Stimulated activated CD4-positive, alpha-beta T cell treated with anti-CD3 and anti-CD28 coated beads, Interleukin-1b, Interleukin-23, amount 100 ng/mL, for 1 hour (primary cell): ENCODE results near the gene ARHGAP26.
"Not testable (repeated sequence)": the region's sequence is repeated elsewhere in the genome, so short reads cannot be mapped to it uniquely, and the experiment has no call there.

Experiments
- DNase-seq, 2 donors: peaks; one replicate each; pipeline ENCODE4 v3.0.0-alpha.2; 2020; ENCODE audit warnings: low read depth in 2 of 2

The ARHGAP26 gene

DNA sequence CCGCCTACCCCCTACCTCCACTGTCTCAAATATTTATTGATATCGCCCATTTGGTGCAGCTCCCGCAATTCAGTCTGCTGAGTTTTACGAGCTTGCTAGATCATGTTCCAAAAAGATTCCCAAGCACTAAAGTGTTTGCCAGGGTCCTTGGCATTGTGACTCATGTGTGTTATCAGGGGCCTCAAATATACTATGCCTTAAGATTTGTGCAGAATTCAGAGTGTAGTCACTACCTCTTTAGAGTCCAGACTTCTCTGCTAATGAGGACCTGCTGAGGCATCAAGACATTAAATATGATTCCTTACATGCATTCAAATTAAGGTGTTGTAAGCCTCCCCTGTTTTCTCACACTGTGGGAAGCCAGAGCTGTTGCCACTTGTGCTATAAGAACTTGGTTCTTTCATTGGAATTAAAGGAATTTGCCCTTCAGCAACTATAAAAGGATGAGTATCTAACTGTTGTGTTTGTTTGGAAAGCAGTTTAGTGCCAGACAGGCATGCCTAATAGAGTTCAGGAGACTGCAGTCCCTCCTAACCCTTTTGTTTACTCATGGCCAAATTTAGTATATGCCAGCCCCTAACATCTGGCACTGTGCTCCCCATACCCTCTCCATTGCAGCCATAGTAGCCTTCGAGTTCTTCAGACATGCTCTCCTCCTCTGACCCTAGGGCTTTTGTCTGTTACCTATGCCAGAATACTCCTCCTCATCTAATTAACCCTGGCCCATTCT lies 316.9 kb downstream of the ARHGAP26 start:
- DNase-seq, result no peak

DNA sequence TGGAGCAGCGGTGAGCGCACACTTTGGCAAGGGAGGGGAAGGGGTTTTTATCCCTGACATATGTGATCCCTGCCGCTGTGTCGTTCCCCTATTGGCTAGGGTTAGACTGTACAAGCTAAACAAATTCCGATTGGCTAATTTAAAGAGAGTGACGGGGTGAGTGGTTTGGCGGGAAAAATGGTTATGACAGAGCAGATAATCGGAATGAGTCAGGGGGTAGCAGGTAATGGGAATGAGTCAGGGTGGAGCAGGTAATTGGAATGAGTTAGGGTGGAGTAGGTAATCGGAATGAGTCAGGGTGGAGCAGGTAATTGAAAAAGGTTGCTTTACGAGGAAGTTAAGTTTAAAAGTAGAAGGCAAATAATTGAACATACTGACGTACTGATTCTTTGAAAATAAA lies 318.5 kb downstream of the ARHGAP26 start:
- DNase-seq, result not testable (repeated sequence)

DNA sequence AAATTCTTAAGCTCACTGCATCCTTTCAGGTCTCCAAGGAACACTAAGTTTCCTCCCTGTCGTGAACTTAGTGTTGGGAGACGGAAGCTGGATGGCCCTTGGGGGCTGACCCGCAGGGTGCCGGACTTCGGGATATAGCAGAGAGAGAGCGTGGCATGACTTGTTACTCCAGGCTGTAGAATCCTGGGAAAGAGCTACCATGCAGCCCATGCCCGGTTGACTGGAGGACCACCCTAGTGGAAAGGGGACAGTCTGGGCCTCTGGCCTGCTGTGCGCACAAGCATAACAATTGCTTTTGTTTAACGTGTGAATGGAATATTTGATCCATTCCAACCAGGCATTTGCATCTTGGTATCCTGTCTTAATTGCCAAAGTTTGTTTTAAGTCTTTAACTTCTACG lies 319.9 kb downstream of the ARHGAP26 start:
- not testable (repeated sequence) for DNase-seq

DNA sequence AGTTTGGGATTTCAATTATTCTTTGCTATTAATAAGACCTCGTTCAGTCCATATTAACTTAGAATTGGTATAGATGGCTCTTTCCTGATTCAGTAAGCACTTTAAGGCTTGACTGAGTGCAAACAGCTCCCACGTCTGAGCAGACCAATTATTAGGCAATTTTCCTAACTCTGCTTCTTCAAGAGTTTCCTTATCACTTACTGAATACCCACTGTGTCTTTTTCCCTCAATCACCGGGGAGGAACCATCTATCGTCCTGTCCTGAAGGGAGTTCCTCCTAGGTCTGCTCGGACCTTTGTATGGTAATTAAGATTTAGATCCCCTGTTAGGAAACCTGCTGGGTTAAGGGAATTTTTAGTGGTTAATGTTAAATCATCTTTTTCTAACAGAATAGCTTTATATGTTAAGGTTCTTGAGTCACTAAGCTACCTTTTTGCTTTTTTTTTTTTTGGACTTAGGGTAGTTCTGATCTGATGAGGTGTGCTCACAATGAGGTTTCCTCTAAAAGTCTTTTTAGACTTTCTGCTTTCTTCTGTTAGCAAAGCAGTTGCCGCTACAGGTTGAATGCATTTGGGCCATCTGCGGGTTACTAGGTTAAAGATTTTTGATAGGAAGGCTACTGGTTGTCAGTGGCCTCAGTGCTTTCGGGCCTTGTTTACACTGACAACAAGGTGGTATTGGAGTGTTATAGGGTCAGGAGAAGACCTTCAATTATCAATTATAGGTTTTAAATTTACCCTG lies 322.7 kb downstream of the ARHGAP26 start:
- DNase-seq, result not testable (repeated sequence)

DNA sequence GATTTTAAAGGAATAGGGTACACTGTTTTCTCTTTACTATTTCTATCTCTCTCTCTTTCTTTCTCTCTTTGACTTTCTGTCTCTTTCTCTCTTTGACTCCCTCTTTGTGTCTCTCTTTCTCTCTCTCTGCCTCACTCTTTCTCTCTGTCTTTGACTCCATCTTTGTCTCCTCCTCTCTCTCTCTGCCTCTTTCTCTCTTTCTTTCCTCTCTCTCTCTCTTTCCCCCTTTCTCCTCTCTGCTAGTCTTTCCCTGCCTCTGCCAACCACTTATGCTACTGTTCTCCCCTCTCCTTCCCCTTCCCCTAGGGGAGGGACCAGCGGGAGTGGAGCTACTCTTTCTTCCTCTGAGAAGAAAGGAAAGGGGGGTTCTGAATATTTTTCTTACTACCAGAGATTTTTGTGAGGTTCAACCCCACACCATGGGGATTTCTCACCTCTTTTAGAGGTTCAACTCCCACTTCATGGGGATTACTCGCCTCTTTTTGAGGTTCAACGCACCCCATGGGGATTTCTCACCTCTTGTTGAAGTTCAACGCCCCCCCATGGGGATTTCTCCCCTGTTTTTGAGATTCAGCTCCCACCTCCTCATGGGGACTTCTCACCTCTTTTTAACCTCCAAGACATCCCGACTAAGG lies 323.4 kb downstream of the ARHGAP26 start:
- no peak for DNase-seq

DNA sequence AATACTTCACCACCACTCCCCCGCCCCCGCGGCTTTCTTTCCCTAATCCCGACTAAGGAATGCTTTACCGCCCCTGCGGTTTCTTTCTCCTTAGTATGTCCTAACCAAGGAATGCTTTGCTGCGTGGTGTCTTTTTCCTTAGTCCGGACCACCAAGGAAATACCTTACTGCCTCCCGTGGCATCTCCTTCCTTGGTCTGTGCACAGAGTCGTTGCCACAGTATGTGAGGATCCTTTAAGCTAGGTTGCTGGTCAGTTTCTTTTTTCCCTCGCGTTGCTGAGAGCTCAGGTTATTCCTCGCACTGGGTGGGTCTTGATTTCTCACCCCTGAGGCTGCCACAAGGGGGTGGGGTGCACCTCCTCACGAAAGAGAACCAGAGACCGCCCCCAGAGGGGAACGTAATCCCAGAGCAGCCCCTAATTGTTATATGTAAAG lies 323.9 kb downstream of the ARHGAP26 start:
- DNase-seq, result no peak

DNA sequence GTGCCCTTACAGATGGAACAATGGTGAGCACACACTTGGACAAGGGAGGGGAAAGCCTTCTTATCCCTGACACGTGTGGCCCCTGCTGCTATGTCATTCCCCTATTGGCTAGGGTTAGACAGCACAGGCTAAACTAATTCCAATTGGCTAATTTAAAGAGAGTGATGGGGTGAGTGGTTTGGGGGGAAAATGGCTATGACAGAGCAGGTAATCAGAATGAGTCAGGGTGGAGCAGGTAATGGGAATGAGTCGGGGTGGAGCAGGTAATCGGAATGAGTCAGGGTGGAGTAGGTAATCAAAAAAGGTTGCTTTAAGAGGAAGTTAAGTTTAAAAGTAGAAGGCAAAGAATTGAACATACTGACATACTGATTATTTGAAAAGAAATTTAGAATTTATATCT lies 324.4 kb downstream of the ARHGAP26 start:
- DNase-seq, result not testable (repeated sequence)

DNA sequence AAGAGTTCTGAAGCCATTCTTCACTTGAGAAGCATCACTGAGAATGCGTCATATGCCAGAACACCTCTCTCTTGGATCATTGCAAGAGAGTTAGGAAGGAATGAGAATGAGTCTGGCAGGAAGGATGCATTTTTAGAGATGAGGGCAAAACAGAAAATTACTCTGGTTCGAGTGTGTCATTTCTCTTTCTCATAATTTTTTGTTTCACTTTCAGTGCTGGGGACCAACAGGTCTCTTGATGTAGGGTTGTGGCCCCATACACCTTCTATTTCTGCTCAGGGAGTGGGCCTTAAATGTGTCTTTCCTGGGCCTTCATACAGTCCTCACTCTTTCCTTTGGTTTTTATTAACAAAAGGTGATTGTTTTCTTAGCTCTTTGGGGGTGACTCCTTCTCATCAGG lies 330.9 kb downstream of the ARHGAP26 start:
- no peak for DNase-seq

DNA sequence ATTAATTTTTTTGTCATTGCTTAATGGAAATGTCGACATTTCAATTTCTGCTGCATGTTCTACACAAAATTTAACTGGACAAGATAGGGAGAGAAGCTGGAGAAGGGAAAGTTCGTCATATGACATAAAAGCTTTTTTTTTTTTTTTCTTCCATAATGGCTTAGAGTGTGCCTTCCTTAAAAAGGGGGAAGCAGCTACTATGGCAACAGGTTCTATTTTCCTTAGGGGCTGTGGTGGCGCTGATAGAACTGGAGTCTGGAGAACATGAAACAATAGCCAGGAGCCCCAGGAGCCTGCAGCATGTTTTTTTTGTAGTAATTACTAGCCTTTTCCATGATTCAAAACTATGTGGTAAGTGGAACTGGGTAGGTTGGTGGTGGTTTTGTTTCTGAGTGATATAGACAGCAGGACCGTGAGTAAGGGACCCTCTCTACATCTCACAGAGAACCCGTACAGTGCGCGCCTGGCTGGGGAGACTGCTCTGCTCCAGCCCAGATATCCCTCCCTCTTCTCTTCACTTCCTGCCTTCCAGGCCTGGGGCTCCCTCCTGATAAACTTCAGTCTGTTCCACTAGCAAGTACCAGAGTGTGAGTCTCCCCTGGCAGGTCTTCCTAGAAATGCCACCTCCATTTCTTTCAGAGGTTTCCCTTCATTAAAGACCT lies 331.7 kb downstream of the ARHGAP26 start:
- no peak for DNase-seq

DNA sequence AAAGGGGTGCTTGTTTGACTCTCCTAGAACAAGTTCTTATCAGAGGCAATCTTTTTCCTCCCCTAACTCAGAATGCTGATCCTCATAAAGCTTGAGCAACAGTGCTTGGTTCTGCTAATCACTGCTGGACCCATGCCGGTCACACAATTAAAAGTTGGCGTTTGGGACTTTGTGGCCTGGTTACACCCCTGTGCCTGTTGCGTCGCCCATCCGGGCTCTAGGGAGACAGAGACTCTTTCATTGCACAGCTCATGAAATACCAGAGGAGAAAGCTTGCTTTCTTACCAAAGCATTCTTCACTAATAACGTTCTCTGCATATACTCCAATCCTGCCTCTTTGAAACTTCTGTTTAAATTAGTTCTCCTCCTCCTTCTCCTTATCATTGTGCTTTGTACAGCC lies 332.2 kb downstream of the ARHGAP26 start:
- no peak for DNase-seq

DNA sequence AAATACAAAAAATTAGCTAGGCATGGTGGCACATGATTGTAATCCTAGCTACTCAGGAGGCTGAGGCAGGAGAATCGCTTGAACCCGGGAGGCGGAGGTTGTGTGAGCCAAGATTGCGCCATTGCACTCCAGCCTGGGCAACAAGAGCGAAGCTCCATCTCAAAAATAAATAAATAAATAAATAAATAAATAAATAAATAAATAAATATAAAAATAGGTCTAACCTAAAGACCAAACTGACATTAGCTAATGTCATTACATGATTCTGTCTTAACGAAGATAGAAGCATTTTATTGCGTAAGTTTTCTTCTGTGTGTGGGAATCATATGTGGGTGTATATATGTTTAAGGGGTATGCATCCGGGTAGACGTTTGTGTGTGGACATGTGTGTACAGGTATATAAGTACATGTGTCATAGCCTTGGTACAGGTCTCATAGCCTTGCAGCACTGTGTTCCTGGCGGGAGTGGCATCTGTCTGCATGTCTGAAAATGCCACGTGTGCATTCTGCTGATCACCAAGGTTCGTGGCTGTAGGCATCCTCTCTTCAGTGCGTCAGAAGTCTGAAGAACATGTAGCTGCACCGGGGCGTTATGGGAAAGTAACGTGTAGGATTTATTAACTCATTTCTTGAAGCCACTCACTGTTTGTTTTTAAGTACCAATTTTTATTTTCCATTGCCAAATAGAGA lies 335.2 kb downstream of the ARHGAP26 start:
- no peak for DNase-seq

DNA sequence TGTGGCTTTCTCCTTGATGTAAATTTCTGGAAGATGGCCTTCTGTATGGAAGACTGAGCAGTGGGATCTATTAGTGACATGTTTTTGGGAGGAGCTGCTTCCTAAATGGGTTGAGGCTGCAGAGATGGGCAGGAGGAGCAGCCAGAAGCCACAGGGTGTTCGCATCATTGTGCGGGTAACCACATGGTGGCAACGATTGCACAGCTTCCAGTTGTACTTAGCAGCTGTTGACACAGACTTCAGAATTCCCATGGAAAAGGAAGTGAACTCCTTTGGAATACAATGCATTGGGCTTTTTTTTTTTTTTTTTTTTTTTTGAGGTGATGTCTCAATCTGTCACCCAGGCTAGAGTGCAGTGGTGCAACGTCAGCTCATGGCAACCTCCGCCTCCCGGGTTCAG lies 336.0 kb downstream of the ARHGAP26 start:
- DNase-seq, result no peak

DNA sequence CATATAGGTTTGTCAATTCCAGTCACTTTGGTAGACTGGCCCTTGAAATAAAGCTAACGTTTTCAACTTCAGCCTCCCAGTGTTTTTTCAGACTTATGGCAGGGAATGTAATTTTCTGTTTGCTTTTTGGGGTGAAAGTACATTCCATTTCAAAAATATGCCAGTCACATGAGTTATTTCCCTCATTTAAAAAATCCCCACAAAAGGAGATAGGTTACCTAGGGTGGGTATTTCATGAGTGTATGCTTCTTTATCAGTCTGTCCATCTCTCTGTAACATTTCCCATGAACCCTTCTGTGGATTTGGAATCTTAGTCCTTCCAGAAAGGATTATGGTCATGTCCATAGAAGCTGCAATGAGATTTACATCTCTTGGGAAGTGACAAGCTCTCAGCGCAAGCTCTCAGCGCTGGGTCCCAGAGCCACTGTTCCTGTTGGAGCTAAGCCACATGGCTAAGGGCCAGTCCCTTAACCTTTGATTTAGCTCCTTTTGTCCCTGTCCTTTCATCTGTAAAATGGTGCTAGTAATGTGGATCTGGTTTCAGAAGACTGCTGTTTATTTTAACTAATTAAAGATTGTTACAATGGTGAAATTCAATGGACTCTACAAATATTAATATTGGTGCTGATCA lies 338.4 kb downstream of the ARHGAP26 start:
- DNase-seq, result no peak

DNA sequence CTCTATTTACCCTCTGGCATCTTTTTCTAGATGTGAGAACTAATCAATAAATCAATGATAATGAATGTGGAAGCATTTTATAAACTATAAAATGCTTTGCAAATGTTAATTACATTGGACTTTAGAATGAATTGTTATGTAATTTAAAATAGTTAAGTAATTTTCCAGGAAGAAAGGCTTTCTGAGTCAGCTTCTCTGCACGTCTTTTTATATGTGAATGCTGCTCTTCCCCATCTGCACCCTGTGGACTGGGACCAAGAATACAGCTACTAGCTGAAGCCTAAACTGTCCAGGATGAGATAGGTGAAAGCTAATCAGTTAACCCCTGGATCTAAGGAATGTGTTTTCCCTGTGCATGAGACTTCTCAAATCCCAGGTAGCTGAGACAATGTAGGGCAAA lies 340.4 kb downstream of the ARHGAP26 start:
- no peak for DNase-seq

DNA sequence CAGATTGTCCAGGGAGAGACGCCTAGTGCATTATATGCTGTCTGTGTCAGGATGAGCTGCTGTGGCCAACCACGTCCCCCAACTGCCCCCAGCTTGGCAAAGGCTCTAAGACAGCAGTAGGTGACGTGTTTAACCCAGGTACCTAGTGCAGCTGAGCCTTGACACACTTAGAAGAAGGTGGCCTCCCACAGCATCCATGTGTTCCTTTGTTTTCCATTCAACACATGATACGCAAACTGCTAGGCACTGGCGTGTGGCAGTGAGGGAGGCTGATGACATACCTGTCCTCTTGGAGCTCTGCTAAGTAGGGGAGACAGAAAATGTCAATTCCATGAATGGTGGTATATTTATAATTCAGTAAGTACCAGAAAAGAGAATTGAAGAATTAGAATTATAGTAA lies 341.6 kb downstream of the ARHGAP26 start:
- DNase-seq, result no peak

DNA sequence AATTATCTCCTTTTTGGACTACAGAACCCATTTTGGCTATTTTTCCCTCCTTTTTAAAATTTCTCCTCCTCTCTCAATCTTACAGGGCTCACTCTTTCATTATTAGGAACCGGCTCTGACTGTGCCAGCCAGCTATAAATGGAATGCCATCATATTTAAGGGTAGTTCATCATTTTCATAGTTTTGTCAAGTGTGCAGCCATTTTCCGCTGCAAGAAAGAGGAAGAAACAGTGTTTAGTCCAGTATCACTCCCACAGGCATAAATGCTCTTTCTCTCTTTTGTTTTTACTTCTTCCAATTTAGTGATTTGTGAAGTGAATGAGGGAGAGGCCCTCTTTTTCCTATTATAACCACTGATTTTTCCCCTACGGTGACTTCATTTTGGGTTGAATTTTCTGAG lies 343.3 kb downstream of the ARHGAP26 start:
- DNase-seq, result no peak

DNA sequence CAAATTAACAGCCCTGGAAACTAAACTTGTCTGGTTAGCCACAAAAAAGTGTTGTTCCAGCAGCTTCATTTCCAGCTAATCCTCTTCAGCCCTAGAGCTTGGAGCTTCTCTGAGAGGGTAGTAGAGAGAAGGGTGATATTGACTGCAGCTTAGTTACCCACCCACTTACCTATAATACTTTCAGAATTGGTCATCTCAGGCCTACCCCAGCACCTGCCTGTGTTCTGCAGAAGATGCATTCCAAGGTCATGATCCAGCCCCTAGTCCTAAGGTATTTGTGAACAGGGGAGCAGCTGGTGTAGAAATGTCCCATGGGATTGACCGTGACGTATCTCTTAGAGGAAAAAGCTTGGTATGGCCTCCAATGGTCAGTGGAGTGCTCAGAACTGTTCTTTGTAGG lies 344.3 kb downstream of the ARHGAP26 start:
- DNase-seq, result no peak

DNA sequence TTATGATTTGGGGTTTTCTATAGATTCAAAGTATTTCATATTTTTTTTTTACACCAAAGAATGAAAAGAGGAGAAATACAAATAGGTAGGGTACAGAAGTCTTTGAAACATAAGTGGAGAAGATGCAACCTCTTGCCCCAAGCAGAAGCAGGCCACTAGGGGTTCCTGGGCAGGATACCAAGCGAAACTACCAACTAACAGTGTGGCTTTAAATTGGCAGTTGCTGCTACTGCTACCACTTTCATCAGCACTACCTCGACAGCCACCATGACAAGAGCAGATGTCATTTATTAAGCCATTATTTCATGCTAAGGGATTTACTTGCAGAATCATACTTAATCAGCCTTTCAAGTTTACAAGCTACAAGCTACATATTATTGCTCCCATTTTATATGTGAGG lies 345.2 kb downstream of the ARHGAP26 start:
- DNase-seq, result no peak

DNA sequence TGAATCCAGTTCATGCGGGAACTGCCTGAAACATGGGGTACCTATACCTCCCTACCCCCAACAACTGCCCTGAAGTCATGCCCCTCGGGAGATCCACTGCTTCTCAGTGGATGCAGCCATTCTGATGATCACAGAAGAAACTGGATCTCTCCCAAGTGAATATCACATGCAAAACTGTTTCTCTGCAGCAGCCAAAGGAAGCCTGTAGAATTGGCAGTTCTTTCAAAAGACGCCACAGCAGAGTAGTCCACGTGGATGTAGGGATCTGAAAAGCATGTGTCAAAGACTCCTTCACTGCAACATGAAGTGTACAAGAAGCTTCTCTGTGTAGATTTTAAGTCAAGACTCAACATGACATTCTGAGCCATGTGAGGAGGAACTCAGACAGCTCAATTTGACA lies 346.6 kb downstream of the ARHGAP26 start:
- no peak for DNase-seq

DNA sequence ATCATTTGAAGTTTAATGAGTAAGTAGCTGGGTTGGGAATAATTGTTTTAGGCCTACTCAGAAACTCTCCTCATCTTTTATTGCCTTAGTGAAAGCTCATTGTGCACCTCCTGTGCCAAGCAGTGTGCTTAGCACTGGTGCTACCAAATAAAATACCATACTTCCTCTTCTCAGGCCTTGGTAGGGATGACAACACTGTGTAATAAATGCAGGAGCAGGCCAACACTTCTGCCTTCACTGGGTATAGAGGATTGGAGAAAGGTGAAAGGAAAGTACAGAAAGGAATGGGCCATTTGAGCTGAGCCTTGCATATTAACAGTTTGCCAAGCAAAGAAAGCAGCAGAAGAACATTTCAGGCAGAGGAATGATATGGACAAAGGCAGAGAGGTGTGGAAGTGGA lies 347.6 kb downstream of the ARHGAP26 start:
- no peak for DNase-seq

DNA sequence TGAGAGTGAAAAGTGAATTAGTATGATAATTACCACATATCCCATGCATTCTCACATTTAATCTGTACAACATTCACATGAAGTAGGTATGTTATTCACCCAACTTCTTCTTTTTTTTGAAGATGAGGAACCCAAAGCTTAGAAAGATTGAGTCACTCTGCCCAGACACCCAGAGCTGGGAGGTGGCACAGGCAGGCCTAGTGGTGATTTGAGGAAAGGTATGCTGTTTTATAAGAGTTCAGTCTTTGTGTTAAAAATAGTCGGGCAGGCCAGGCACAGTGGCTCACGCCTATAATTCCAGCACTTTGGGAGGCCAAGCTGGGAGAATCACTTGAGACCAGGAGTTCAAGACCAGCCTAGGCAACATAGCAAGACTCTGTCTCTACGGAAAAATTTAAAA lies 348.0 kb downstream of the ARHGAP26 start:
- DNase-seq, result no peak
